Trophoblast cell (in vitro differentiated cells and primary cell): ENCODE measurements around the gene ZXDC.

ENCODE experiments used
- DNase-seq, 2 donors: peaks; one replicate each; pipeline ENCODE4 v3.0.0-alpha.2; 2016
- H2AFZ ChIP-seq: 2 replicates; pipeline ENCODE4 v1.6.1; 2013; ENCODE audit warnings: low read length, moderate library complexity, mild to moderate bottlenecking; ENCODE audit not compliant: insufficient read depth, poor library complexity
- H2AK5ac ChIP-seq: 2 replicates; pipeline ENCODE4 v1.6.1; 2013; ENCODE audit warnings: mild to moderate bottlenecking, low read length
- H2BK120ac ChIP-seq: 2 replicates; pipeline ENCODE4 v1.6.1; 2013; ENCODE audit warnings: low read length, mild to moderate bottlenecking, moderate library complexity; ENCODE audit not compliant: insufficient read depth, poor library complexity
- H2BK12ac ChIP-seq: 2 replicates; pipeline ENCODE4 v1.6.1; 2013; ENCODE audit warnings: mild to moderate bottlenecking, low read length, moderate library complexity
- H2BK5ac ChIP-seq: 2 replicates; pipeline ENCODE4 v1.6.1; 2013; ENCODE audit warnings: low read length, low read depth, moderate library complexity, mild to moderate bottlenecking; ENCODE audit not compliant: poor library complexity
- H3K14ac ChIP-seq: 2 replicates; pipeline ENCODE4 v1.6.1; 2013; ENCODE audit warnings: mild to moderate bottlenecking, low read length
- H3K18ac ChIP-seq: 2 replicates; pipeline ENCODE4 v1.6.1; 2013; ENCODE audit warnings: mild to moderate bottlenecking, low read length
- H3K23ac ChIP-seq: 2 replicates; pipeline ENCODE4 v1.6.1; 2013; ENCODE audit warnings: low read length
- H3K27ac ChIP-seq: 2 replicates; pipeline ENCODE4 v1.5.1; 2013; ENCODE audit warnings: low read depth, mild to moderate bottlenecking, inconsistent platforms, low read length, moderate library complexity
- H3K27me3 ChIP-seq: 2 replicates; pipeline ENCODE4 v1.6.1; 2013; ENCODE audit warnings: inconsistent platforms, mild to moderate bottlenecking, low read length, moderate library complexity; ENCODE audit not compliant: insufficient read depth
- H3K36me3 ChIP-seq, 2 experiments: 1 replicate in 1 of 2; 2 replicates in 1 of 2; pipeline ENCODE4 v1.6.1; 2013; ENCODE audit warnings: low read length in 2 of 2, mild to moderate bottlenecking in 2 of 2, moderate library complexity in 1 of 2; ENCODE audit not compliant: insufficient read depth in 2 of 2, control insufficient read depth in 1 of 2
- H3K4ac ChIP-seq: 2 replicates; pipeline ENCODE4 v1.6.1; 2013; ENCODE audit warnings: low read depth, mild to moderate bottlenecking, low read length, moderate library complexity
- H3K4me1 ChIP-seq, 2 experiments: 1 replicate in 1 of 2; 2 replicates in 1 of 2; pipeline ENCODE4 v1.6.1; 2013; ENCODE audit warnings: low read length in 2 of 2, mild to moderate bottlenecking in 2 of 2, moderate library complexity in 1 of 2; ENCODE audit not compliant: insufficient read depth in 2 of 2, control insufficient read depth in 1 of 2
- H3K4me2 ChIP-seq: 2 replicates; pipeline ENCODE4 v1.6.1; 2013; ENCODE audit warnings: inconsistent platforms, mild to moderate bottlenecking, low read length, moderate library complexity
- H3K4me3 ChIP-seq: 2 replicates; pipeline ENCODE4 v1.5.1; 2013; ENCODE audit warnings: mild to moderate bottlenecking, low read depth, low read length, inconsistent platforms
- H3K79me1 ChIP-seq: one replicate; pipeline ENCODE4 v1.6.1; 2013; ENCODE audit warnings: low read length
- H3K79me2 ChIP-seq: 2 replicates; pipeline ENCODE4 v1.6.1; 2013; ENCODE audit warnings: low read length, mild to moderate bottlenecking; ENCODE audit not compliant: control insufficient read depth, insufficient read depth, poor library complexity
- H3K9ac ChIP-seq: 2 replicates; pipeline ENCODE4 v1.6.1; 2013; ENCODE audit warnings: mild to moderate bottlenecking, low read length
- H3K9me3 ChIP-seq: 2 replicates; pipeline ENCODE4 v1.6.1; 2013; ENCODE audit warnings: low read depth, mild to moderate bottlenecking, control low read depth, inconsistent platforms, low read length; ENCODE audit not compliant: insufficient read depth
- H4K12ac ChIP-seq: 2 replicates; pipeline ENCODE4 v1.6.1; 2013; ENCODE audit warnings: low read depth, mild to moderate bottlenecking, low read length, moderate library complexity
- H4K8ac ChIP-seq: 2 replicates; pipeline ENCODE4 v1.6.1; 2013; ENCODE audit warnings: low read depth, mild to moderate bottlenecking, low read length, moderate library complexity
- H4K91ac ChIP-seq: one replicate; pipeline ENCODE4 v1.6.1; 2013; ENCODE audit warnings: low read depth, mild to moderate bottlenecking, low read length, moderate library complexity
- WGBS: extraction: QIAGEN DNeasy Blood & Tissue Kit; methylation state at CpG from one replicate; pipeline ENCODE4 v1.1.7; 2013; ENCODE audit warnings: missing lambda C conversion rate; ENCODE audit not compliant: insufficient read length, insufficient coverage; ENCODE audit errors: extremely low coverage; 5-methylcytosine and 5-hydroxymethylcytosine counted together

Gene ZXDC

DNA sequence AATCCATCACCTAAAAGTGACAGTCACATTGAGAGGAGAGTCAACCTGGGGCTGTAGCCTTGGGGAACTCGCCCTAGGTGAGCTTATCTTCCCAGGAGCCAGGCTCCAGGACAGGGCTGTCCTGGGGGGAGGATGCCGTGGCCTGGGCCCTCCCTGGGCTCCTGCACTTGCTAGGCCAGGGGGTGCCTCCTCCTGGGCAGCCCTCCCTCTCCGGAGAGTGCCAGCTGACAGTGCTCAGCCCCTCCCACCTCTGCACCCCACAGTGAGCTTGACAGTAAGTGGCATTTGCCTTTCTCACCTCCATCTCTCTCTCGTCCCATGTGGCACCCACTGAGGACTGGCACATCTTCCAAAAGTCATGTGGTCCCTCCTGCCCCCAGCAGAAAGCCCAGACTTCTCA is 22.8 kb upstream of the ZXDC start:
- no peak overlapping the region for H2AK5ac ChIP-seq
- no peak overlapping the region for H3K27ac ChIP-seq
- no peaks in the 10 kb centered on the region for H3K4me1 ChIP-seq
- peaks cover 6% of the 10 kb centered on the region for H3K9me3 ChIP-seq
- no peak overlapping the region for H4K12ac ChIP-seq
- no peak overlapping the region for H3K18ac ChIP-seq
- DNase-seq, result no peak
- H3K4me2 ChIP-seq, result no peak overlapping the region
- no peaks in the 10 kb centered on the region for H3K79me1 ChIP-seq
- H2BK120ac ChIP-seq, result no peak overlapping the region
- no peak overlapping the region for H3K14ac ChIP-seq
- no peak overlapping the region for H2BK12ac ChIP-seq
- no peak overlapping the region for H2AFZ ChIP-seq
- no CpG with 5 or more reads among the region's 4 CpGs for WGBS
- H3K79me2 ChIP-seq, result no peaks in the 10 kb centered on the region
- no peaks in the 10 kb centered on the region for H3K27me3 ChIP-seq
- no peak overlapping the region for H3K4ac ChIP-seq
- H2BK5ac ChIP-seq, result no peak overlapping the region
- no peak overlapping the region for H3K23ac ChIP-seq
- no peaks in the 10 kb centered on the region for H3K36me3 ChIP-seq
- no peak overlapping the region for H3K9ac ChIP-seq
- H4K8ac ChIP-seq, result no peak overlapping the region
- no peak overlapping the region for H3K4me3 ChIP-seq
- H4K91ac ChIP-seq, result no peak overlapping the region

DNA sequence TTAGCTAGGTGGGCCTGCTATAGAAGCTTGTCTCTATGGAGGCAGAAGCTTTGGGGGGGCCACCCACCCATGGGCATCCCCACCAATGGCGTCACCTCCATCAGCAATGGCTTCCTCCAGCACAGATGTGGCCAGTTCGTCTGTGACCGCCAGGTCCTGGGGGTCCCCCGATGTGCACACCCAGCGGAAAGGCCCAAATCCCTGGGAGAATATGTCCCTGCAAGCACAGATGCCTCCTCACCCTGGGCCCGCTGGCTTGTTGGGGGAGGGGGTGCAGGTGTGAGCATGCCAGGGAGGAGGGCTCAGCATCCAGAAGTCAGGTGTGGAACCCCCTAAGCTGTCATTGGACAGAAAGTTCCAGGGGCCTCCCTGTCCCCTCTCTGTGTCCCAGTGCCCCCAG is 22.3 kb upstream of the ZXDC start:
- Histone ChIP-seq H4K91ac (no peak overlapping the region), H3K27me3 (no peaks in the 10 kb centered on the region), H3K18ac (no peak overlapping the region), H2AFZ (no peak overlapping the region), H4K12ac (no peak overlapping the region), H3K36me3 (no peaks in the 10 kb centered on the region), H3K23ac (no peak overlapping the region), H3K27ac (no peak overlapping the region), H2BK12ac (no peak overlapping the region), H3K4me1 (no peaks in the 10 kb centered on the region), H3K4me3 (no peak overlapping the region), H2BK5ac (no peak overlapping the region), H3K4ac (no peak overlapping the region), H3K79me1 (no peaks in the 10 kb centered on the region), H3K9ac (no peak overlapping the region), H3K9me3 (peaks cover 4% of the 10 kb centered on the region), H3K14ac (no peak overlapping the region), H3K4me2 (no peak overlapping the region), H4K8ac (no peak overlapping the region), H3K79me2 (no peaks in the 10 kb centered on the region), H2AK5ac (no peak overlapping the region), H2BK120ac (no peak overlapping the region)
- WGBS, result no CpG with 5 or more reads among the region's 6 CpGs
- DNase-seq, result no peak

DNA sequence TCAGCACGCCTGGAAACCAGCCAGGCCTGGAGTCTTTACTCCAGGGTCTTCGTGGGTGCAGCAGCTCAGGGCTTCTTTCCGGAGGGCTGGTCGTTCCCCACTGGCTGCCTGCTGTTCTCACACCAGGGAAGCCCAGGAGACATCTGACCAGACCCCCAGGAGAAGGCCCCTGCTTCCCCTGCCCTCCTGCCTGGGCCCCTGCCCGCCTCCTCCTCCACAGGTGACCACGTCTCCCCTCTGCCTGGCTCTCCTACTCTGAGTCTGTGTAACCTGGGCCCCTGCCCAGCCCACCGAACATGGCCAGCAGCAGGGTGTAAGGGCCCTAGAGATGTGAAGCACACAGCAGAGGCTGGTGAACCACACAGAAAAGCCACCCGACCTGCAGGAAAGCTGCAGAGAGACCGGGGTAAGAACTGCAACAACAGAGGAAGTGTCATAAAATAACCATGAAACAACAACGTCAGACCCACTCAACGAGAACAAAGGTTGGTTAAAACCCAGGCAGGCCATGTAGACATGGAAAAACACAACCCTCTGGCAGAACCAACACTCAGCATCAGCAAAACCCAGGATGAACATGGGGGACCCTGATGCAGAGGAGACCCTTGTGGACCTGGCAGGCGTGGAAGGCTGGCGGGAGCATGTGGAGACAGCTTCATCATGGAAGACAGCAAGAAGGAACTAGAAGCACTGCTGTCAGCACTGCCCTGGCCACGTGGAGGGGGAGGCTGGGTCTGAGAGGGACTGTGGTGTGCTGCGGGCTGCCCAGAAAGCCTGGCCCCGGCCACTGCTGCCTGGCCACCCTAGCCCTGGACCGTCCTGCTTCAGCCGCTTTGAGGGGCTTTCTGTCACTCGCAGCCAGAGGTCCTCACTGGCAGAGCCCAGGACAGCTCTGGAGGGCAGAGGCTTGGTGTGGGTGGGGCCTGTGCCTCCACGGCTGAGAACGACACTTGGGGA is 21.5 kb upstream of the ZXDC start:
- Histone ChIP-seq H2AK5ac (no peak overlapping the region), H3K79me2 (no peaks in the 10 kb centered on the region), H2BK120ac (no peak overlapping the region), H3K4me2 (no peak overlapping the region), H3K23ac (no peak overlapping the region), H3K4me3 (no peak overlapping the region), H3K14ac (no peak overlapping the region), H3K27me3 (no peaks in the 10 kb centered on the region), H3K9ac (no peak overlapping the region), H4K8ac (no peak overlapping the region), H3K9me3 (peaks cover 4% of the 10 kb centered on the region), H3K4me1 (no peaks in the 10 kb centered on the region), H3K27ac (no peak overlapping the region), H3K18ac (no peak overlapping the region), H4K91ac (no peak overlapping the region), H2BK5ac (no peak overlapping the region), H4K12ac (no peak overlapping the region), H2AFZ (no peak overlapping the region), H3K4ac (no peak overlapping the region), H2BK12ac (no peak overlapping the region), H3K36me3 (no peaks in the 10 kb centered on the region), H3K79me1 (no peaks in the 10 kb centered on the region)
- no CpG with 5 or more reads among the region's 21 CpGs for WGBS
- no peak for DNase-seq

DNA sequence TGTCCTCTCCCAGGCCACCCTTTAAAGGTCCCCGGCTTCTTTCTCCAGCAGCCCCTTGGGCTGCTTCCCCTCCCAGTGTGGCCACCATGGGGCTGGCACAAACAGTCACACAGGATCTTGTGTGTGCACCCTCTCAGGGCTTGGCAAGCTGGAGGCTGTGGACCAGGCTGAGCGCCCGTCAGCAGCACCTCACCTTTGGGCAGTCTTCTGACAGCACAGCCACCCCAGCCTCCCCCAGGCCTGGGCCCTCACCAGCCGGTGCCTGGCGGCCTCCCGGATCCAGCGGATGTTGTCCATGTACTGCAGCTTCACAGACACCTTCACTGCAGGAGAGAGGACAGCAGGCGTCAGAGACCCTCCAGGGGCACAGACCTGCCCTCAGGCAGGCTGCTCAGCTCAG is 20.1 kb upstream of the ZXDC start:
- peaks cover 2% of the 10 kb centered on the region for H3K9me3 ChIP-seq
- H3K27me3 ChIP-seq, result no peaks in the 10 kb centered on the region
- no peak overlapping the region for H3K4ac ChIP-seq
- H3K4me3 ChIP-seq, result no peak overlapping the region
- H4K91ac ChIP-seq, result no peak overlapping the region
- no peak overlapping the region for H3K9ac ChIP-seq
- H2BK120ac ChIP-seq, result no peak overlapping the region
- H4K8ac ChIP-seq, result no peak overlapping the region
- no peak overlapping the region for H3K4me2 ChIP-seq
- no peaks in the 10 kb centered on the region for H3K36me3 ChIP-seq
- no peak for DNase-seq
- H3K4me1 ChIP-seq, result no peaks in the 10 kb centered on the region
- H3K79me2 ChIP-seq, result no peaks in the 10 kb centered on the region
- no peak overlapping the region for H2BK12ac ChIP-seq
- H3K23ac ChIP-seq, result no peak overlapping the region
- H2AFZ ChIP-seq, result no peak overlapping the region
- no peak overlapping the region for H4K12ac ChIP-seq
- H3K27ac ChIP-seq, result no peak overlapping the region
- H2BK5ac ChIP-seq, result no peak overlapping the region
- no peak overlapping the region for H2AK5ac ChIP-seq
- WGBS, result no CpG with 5 or more reads among the region's 8 CpGs
- no peak overlapping the region for H3K14ac ChIP-seq
- H3K79me1 ChIP-seq, result no peaks in the 10 kb centered on the region
- H3K18ac ChIP-seq, result no peak overlapping the region
